ENCODE results near the gene LDLRAD4. TPM values are rescaled to one million over a fixed set of nuclear protein-coding genes. Genes with fewer than 3 reads are reported as not detected.
"Not testable (repeated sequence)": the region's sequence is repeated elsewhere in the genome, so short reads cannot be mapped to it uniquely, and the experiment has no call there.

The LDLRAD4 gene
- total RNA-seq, 1 donor from 2014 or later, result 34.1 TPM

DNA sequence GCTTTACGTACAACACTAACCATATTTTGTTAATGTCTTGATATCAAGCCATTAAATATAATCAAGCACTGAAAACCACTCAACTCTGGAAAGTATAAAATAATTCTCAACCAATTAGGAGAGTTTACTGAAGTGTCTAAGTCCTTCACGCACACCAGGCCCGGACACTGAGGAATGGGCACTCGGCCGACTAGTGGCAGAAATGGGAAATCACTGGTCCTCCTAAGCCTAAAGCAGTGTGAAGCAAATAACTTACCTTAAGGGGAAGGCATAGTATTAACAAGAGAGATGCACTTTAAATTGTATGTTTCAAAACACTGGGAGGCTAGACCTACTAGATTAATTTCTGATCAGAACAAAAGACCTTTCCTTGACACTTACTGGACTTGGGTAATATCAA lies 462.1 kb downstream of the LDLRAD4 start:
- Mint-ChIP-seq H3K36me3 (ENCODE audit: low read depth, unreplicated experiment) (peaks cover 8% of the 10 kb centered on the region), H3K9me3 (ENCODE audit: unreplicated experiment) (peaks cover 11% of the 10 kb centered on the region), H3K27me3 (ENCODE audit: unreplicated experiment) (peaks cover 1% of the 10 kb centered on the region), H3K4me1 (ENCODE audit: unreplicated experiment) (no peaks in the 10 kb centered on the region), H3K4me3 (ENCODE audit: unreplicated experiment) (no peak overlapping the region), H3K27ac (ENCODE audit: unreplicated experiment) (no peak overlapping the region)
- peak; percentile 46 for DNase-seq (ENCODE audit: low spot score)
- TF ChIP-seq, protein P1, sequence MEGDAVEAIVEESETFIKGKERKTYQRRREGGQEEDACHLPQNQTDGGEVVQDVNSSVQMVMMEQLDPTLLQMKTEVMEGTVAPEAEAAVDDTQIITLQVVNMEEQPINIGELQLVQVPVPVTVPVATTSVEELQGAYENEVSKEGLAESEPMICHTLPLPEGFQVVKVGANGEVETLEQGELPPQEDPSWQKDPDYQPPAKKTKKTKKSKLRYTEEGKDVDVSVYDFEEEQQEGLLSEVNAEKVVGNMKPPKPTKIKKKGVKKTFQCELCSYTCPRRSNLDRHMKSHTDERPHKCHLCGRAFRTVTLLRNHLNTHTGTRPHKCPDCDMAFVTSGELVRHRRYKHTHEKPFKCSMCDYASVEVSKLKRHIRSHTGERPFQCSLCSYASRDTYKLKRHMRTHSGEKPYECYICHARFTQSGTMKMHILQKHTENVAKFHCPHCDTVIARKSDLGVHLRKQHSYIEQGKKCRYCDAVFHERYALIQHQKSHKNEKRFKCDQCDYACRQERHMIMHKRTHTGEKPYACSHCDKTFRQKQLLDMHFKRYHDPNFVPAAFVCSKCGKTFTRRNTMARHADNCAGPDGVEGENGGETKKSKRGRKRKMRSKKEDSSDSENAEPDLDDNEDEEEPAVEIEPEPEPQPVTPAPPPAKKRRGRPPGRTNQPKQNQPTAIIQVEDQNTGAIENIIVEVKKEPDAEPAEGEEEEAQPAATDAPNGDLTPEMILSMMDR (IDR thresholded peaks at IDR 0.05; ENCODE audit: unreplicated experiment), result peak; percentile 78

DNA sequence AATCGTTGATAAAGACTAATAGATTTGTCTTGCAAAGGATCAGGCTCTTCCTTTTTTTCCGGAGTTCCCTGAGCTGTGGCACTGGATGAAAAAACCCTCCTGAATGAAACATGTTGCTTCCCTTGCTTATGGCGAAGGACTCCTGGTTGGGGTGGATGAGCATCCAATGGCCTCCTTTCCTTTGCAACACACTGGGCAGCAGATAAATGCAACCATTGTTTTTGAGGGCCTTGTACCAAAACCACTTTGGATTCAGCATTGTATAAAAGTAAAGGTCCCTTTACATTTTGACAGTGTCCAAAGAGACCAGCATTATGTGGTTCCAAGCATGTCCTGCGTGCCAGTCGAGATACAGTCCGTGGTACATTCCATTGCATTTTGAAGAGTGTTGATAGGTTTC lies 463.1 kb downstream of the LDLRAD4 start:
- Mint-ChIP-seq H3K4me1 (ENCODE audit: unreplicated experiment) (no peaks in the 10 kb centered on the region), H3K27ac (ENCODE audit: unreplicated experiment) (no peak overlapping the region), H3K9me3 (ENCODE audit: unreplicated experiment) (peaks cover 4% of the 10 kb centered on the region), H3K27me3 (ENCODE audit: unreplicated experiment) (peaks cover 1% of the 10 kb centered on the region), H3K4me3 (ENCODE audit: unreplicated experiment) (no peak overlapping the region), H3K36me3 (ENCODE audit: low read depth, unreplicated experiment) (peaks cover 5% of the 10 kb centered on the region)
- TF ChIP-seq, protein P1 (IDR thresholded peaks at IDR 0.05; ENCODE audit: unreplicated experiment), result no peak
- DNase-seq (ENCODE audit: low spot score), result no peak

DNA sequence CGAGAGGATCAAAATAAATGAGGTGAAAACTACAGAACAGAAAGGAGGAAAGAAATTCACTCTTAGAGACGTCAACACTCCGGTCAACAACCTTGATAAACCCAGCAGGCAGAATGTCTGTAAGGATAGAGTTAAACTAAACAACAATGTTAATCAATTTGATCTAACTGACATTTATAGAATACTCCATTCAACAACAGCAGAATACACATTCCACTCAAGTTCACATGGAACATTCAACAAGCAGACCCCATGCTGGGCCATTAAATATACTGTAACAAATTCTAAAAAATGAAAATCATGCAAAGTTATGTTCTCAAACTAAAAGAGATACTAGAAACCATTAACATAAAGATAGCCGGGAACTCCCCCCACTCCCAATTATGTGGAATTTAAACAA lies 466.0 kb downstream of the LDLRAD4 start:
- no peak for DNase-seq (ENCODE audit: low spot score)
- TF ChIP-seq, protein P1 (IDR thresholded peaks at IDR 0.05; ENCODE audit: unreplicated experiment), result no peak
- H3K4me3 Mint-ChIP-seq (ENCODE audit: unreplicated experiment), result no peak overlapping the region
- H3K27ac Mint-ChIP-seq (ENCODE audit: unreplicated experiment), result no peak overlapping the region
- H3K9me3 Mint-ChIP-seq (ENCODE audit: unreplicated experiment), result no peaks in the 10 kb centered on the region
- H3K36me3 Mint-ChIP-seq (ENCODE audit: low read depth, unreplicated experiment), result peaks cover 14% of the 10 kb centered on the region
- H3K4me1 Mint-ChIP-seq (ENCODE audit: unreplicated experiment), result peaks cover 7% of the 10 kb centered on the region
- no peaks in the 10 kb centered on the region for H3K27me3 Mint-ChIP-seq (ENCODE audit: unreplicated experiment)

DNA sequence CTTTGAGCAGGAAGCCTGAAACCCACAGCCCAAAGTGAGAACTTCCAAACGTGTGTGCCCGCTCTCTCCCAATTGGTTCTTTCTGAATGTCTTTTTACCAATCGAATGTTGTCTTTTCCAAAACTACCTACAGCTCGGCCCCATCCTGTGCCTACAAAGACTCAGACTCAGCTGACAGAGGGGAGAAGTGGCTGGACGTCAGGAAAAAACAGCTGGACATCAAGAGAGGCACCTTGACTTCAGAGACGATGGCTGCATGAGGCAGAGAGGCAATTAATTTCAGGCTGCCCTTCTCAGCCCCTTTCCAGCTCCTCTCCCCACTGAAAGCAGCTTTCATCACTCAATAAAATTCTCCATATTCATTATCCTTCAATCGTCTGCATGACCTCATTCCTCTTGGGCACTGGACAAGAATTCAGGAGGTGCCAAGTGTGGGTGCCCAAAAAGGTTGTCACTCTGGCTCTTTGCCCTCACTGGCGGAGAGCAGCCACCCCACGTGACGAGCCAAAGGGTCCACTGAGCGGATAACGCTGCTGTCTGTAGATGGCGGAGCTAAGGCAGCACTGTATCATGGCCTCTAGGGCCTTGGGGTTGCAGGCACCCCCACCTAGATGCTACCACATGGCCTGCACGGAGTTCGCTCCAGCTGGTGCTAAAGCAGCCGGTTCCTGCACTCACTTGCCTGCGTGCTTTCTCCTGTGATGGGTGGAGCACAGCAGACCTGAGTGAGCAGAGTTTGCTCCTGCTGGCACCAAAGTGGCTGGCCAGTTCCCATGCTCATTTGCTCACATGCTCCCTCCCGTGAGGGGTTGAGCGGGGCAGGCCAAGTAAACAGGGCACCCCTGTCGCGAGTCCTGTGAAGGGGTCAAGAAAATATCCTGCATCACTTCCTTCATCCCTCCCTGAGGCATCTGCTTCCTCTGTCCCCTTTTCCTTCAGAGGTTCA lies 469.9 kb downstream of the LDLRAD4 start:
- Mint-ChIP-seq H3K27ac (ENCODE audit: unreplicated experiment) (peak overlapping the region; percentile 68), H3K27me3 (ENCODE audit: unreplicated experiment) (no peaks in the 10 kb centered on the region), H3K36me3 (ENCODE audit: low read depth, unreplicated experiment) (peaks cover 21% of the 10 kb centered on the region), H3K4me3 (ENCODE audit: unreplicated experiment) (peak overlapping the region; percentile 27), H3K9me3 (ENCODE audit: unreplicated experiment) (peaks cover 4% of the 10 kb centered on the region), H3K4me1 (ENCODE audit: unreplicated experiment) (peaks cover 7% of the 10 kb centered on the region)
- DNase-seq (ENCODE audit: low spot score), result no peak
- TF ChIP-seq, protein P1 (IDR thresholded peaks at IDR 0.05; ENCODE audit: unreplicated experiment), result no peak

DNA sequence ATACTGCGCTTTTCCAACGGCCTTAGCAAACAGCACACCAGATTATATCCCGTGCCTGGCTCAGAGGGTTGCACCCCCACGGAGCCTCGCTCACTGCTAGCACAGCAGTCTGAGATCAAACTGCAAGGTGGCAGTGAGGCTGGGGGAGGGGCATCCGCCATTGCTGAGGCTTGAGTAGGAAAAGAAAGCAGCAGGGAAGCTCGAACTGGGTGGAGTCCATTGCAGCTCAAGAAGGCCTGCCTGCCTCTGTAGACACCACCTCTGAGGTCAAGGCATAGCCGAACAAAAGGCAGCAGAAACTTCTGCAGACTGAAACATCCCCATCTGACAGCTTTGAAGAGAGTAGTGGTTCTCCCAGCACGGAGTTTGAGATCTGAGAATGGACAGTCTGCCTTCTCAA lies 471.5 kb downstream of the LDLRAD4 start:
- DNase-seq (ENCODE audit: low spot score); H3K27ac Mint-ChIP-seq (ENCODE audit: unreplicated experiment); H3K9me3 Mint-ChIP-seq (ENCODE audit: unreplicated experiment); H3K4me1 Mint-ChIP-seq (ENCODE audit: unreplicated experiment); H3K4me3 Mint-ChIP-seq (ENCODE audit: unreplicated experiment); H3K27me3 Mint-ChIP-seq (ENCODE audit: unreplicated experiment): not testable (repeated sequence)
- H3K36me3 Mint-ChIP-seq (ENCODE audit: low read depth, unreplicated experiment), result peaks cover 21% of the 10 kb centered on the region

DNA sequence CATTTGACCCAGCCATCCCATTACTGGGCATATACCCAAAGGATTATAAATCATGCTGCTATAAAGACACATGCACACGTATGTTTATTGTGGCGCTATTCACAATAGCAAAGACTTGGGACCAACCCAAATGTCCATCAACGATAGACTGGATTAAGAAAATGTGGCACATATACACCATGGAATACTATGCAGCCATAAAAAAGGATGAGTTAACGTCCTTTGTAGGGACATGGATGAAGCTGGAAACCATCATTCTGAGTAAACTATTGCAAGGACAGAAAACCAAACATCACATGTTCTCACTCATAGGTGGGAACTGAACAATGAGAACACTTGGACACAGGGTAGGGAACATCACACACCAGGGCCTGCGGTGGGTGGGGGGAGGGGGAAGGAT lies 476.8 kb downstream of the LDLRAD4 start:
- not testable (repeated sequence) for H3K9me3 Mint-ChIP-seq (ENCODE audit: unreplicated experiment); DNase-seq (ENCODE audit: low spot score); H3K4me3 Mint-ChIP-seq (ENCODE audit: unreplicated experiment); H3K27ac Mint-ChIP-seq (ENCODE audit: unreplicated experiment); H3K27me3 Mint-ChIP-seq (ENCODE audit: unreplicated experiment); H3K4me1 Mint-ChIP-seq (ENCODE audit: unreplicated experiment)
- H3K36me3 Mint-ChIP-seq (ENCODE audit: low read depth, unreplicated experiment), result peaks cover 12% of the 10 kb centered on the region
